Fibroblast of the aortic adventitia (primary cell): Measurements from ENCODE around the gene TEX36. TPM values are rescaled to one million over a fixed set of nuclear protein-coding genes. Genes with fewer than 3 reads are reported as not detected.

ENCODE experiments used
- DNase-seq: peaks from one replicate; pipeline ENCODE4 v3.0.0-alpha.2; 2010; ENCODE audit warnings: low read depth
- H3K4me3 ChIP-seq: 2 replicates; pipeline ENCODE4 v1.5.1; 2011; ENCODE audit warnings: low read depth, mild to moderate bottlenecking, control low read depth, low read length, moderate library complexity
- total RNA-seq: library from RNA; depleted of rRNA; stranded (reverse); fragments of >200 nt; gene quantifications from 2 replicates; pipeline ENCODE4 v1.2.3, GENCODE V29; 2012; ENCODE audit warnings: low replicate concordance
- TF ChIP-seq, protein P1 (sequence below): IDR thresholded peaks from 2 replicates; pipeline ENCODE4 v1.5.1; 2011; ENCODE audit warnings: mild to moderate bottlenecking, low read length, control low read depth, inconsistent platforms; ENCODE audit not compliant: insufficient read depth

TEX36 gene
- total RNA-seq, 1 donor: 2.1 TPM

DNA sequence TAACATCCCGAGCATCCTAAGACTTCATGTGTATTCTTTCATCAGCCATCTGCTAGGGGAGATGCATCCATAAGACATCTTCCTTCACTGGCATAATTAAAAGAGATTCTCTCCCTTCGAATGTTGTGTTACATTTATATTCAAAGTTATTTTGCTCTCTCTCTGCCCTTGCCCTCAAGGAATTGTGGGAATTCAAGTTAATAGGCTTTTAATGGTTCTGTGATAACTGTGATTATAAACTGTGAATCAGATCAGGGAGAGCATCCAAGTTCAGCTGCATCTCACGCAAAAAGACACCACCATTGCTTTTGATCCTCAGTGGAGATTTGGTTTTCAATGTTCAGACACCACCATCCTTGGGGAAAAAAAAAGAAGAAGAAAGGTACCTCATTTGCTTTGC lies 9.2 kb upstream of the TEX36 start:
- DNase-seq: peak; percentile 44
- TF ChIP-seq, protein P1, sequence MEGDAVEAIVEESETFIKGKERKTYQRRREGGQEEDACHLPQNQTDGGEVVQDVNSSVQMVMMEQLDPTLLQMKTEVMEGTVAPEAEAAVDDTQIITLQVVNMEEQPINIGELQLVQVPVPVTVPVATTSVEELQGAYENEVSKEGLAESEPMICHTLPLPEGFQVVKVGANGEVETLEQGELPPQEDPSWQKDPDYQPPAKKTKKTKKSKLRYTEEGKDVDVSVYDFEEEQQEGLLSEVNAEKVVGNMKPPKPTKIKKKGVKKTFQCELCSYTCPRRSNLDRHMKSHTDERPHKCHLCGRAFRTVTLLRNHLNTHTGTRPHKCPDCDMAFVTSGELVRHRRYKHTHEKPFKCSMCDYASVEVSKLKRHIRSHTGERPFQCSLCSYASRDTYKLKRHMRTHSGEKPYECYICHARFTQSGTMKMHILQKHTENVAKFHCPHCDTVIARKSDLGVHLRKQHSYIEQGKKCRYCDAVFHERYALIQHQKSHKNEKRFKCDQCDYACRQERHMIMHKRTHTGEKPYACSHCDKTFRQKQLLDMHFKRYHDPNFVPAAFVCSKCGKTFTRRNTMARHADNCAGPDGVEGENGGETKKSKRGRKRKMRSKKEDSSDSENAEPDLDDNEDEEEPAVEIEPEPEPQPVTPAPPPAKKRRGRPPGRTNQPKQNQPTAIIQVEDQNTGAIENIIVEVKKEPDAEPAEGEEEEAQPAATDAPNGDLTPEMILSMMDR: no peak

GRCh38 chr10:125691160-125691981 lies 8.4 kb upstream of the TEX36 start:
- H3K4me3 ChIP-seq: no peak overlapping the region
- no peak for DNase-seq
- TF ChIP-seq, protein P1: no peak

More for the DNA sequence above, 9.2 kb upstream of the TEX36 start:
- H3K4me3 ChIP-seq: no peak overlapping the region

GRCh38 chr10:125689955-125690569 lies 7.1 kb upstream of the TEX36 start:
- DNase-seq: no peak
- TF ChIP-seq, protein P1: no peak
- no peak overlapping the region for H3K4me3 ChIP-seq

- TF ChIP-seq, protein P1: no peak
- no peak for DNase-seq
- no peak overlapping the region for H3K4me3 ChIP-seq
Observed at GRCh38 chr10:125687507-125688185, 4.7 kb upstream of the TEX36 start.

DNA sequence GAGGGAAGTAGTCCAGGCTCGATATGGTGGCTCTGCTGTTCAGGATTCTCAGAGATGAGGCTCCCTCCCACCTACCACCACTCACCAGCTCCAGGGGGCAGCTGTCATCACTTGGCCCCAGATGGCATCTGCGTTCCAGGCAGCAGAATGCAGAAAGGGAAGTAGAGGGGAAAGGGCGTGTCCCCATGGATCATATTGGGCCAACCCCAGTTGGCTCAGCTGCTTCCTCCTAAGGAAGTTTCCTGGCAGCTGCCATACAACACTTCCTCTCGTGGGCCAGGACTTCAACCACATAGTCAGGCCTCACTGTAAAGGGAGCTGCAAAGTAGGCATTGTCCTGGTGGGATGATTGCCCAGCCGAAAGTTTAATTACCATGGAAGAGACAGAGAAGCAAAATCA lies 1.6 kb upstream of the TEX36 start:
- TF ChIP-seq, protein P1: no peak
- DNase-seq: no peak
- no peak overlapping the region for H3K4me3 ChIP-seq

- no peak overlapping the region for H3K4me3 ChIP-seq
- no peak for DNase-seq
- TF ChIP-seq, protein P1: no peak
Observed at GRCh38 chr10:125683821-125684220, 858 bp upstream of the TEX36 start.
